ENCODE results near the gene TSPAN11. TPM values are rescaled to one million over a fixed set of nuclear protein-coding genes. Genes with fewer than 3 reads are reported as not detected.

TSPAN11 gene
- total and polyA plus RNA-seq, 2 donors (not counting 1 experiment from before 2014, with no cell fraction given): not detected

DNA sequence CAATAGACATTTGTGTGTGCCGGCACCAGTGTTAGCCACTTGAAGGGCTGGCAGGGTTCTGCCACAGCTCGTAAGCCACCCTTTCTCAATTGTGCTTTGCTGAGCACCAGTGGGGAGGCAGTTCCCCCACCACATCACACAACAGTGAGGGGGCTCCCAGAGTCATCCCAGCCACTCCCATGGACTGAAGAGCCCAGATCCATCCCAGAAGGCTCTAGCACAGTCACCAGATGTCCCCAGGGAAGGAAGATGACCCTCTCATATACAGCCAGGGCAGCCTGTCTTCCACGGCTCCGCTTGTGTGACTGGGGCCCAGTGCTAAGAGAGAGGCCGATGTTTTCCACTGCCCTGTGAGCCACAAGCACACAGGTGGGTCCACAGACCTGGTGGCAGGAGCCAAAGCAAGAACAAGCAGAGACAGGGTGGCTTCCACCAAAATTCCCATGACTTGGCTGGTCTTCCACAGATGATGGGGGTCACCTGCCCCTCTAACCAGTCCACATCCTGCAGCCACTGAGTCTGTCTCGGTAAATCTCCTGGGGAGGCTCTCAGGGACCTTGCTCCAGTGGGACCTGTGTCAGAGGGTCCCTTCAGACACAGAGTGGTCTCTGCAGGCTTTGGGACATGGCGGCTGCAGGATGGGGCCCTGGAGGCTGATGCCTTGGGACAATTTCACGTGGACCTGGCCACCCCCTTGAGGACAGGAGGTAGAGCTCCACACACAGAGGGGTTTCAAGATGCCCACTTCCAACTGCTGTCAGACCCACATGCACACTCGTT, 75.2 kb downstream of the TSPAN11 start:
- H3K4me1 Mint-ChIP-seq: no peaks in the 10 kb centered on the region
- H3K79me2 ChIP-seq (ENCODE audit: control insufficient read depth, insufficient read depth, low read length): no peaks in the 10 kb centered on the region
- no peak overlapping the region for H2AFZ ChIP-seq (ENCODE audit: insufficient read depth, low read depth, low read length, poor library complexity, severe bottlenecking)
- no peak overlapping the region for H3K4me3 Mint-ChIP-seq
- intact Hi-C loops (cut with micrococcal nuclease): no loop called here
- H3K27me3 Mint-ChIP-seq: no peaks in the 10 kb centered on the region
- no peaks in the 10 kb centered on the region for H3K4me1 ChIP-seq (ENCODE audit: control insufficient read depth in 2 of 2, insufficient read depth in 2 of 2, low read length in 2 of 2)
- CTCF ChIA-PET: no interaction called here
- H3K9me3 Mint-ChIP-seq (ENCODE audit: insufficient read depth): no peaks in the 10 kb centered on the region
- DNase-seq: no peak
- POLR2A ChIA-PET: no interaction called here
- H3K27ac ChIP-seq (ENCODE audit: low read length in 2 of 2): no peak overlapping the region
- ATAC-seq (ENCODE audit: low read depth): no peak
- no peak overlapping the region for H3K4me3 ChIP-seq (ENCODE audit: control extremely low read depth in 1 of 5, extremely low read depth in 1 of 5, insufficient read depth in 1 of 5, low read depth in 2 of 5, low read length in 4 of 5)
- no peak overlapping the region for H3K4me2 ChIP-seq (replicated peaks; ENCODE audit: low read depth, low read length, poor library complexity, severe bottlenecking)
- no peaks in the 10 kb centered on the region for H4K20me1 ChIP-seq (ENCODE audit: control insufficient read depth, insufficient read depth, low read length, poor library complexity, severe bottlenecking)
- H3K9me3 ChIP-seq (ENCODE audit: control extremely low read depth in 1 of 3, control insufficient read depth in 2 of 3, insufficient read depth in 1 of 3, low read length in 2 of 3): no peaks in the 10 kb centered on the region
- TF ChIP-seq, protein P1, sequence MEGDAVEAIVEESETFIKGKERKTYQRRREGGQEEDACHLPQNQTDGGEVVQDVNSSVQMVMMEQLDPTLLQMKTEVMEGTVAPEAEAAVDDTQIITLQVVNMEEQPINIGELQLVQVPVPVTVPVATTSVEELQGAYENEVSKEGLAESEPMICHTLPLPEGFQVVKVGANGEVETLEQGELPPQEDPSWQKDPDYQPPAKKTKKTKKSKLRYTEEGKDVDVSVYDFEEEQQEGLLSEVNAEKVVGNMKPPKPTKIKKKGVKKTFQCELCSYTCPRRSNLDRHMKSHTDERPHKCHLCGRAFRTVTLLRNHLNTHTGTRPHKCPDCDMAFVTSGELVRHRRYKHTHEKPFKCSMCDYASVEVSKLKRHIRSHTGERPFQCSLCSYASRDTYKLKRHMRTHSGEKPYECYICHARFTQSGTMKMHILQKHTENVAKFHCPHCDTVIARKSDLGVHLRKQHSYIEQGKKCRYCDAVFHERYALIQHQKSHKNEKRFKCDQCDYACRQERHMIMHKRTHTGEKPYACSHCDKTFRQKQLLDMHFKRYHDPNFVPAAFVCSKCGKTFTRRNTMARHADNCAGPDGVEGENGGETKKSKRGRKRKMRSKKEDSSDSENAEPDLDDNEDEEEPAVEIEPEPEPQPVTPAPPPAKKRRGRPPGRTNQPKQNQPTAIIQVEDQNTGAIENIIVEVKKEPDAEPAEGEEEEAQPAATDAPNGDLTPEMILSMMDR (IDR thresholded peaks at IDR 0.05): no peak
- no peak for TF ChIP-seq EZH2 (IDR thresholded peaks at IDR 0.05; ENCODE audit: borderline replicate concordance, insufficient read depth, low read depth, low read length, poor library complexity, severe bottlenecking)
- 86% methylated on average over 9 of the region's 9 CpGs for WGBS (ENCODE audit: insufficient coverage)
- no peaks in the 10 kb centered on the region for H3K36me3 ChIP-seq (replicated peaks in 1 of 2; ENCODE audit: control extremely low read depth in 1 of 2, control insufficient read depth in 1 of 2, extremely low read depth in 1 of 2, insufficient read depth in 2 of 2, low read length in 1 of 2)
- H3K27me3 ChIP-seq (replicated peaks in 1 of 4; ENCODE audit: control extremely low read depth in 1 of 4, control insufficient read depth in 3 of 4, insufficient read depth in 4 of 4, low read length in 3 of 4): no peaks in the 10 kb centered on the region
- no peak overlapping the region for H3K27ac Mint-ChIP-seq
- H3K9ac ChIP-seq (ENCODE audit: low read length): no peak overlapping the region

DNA sequence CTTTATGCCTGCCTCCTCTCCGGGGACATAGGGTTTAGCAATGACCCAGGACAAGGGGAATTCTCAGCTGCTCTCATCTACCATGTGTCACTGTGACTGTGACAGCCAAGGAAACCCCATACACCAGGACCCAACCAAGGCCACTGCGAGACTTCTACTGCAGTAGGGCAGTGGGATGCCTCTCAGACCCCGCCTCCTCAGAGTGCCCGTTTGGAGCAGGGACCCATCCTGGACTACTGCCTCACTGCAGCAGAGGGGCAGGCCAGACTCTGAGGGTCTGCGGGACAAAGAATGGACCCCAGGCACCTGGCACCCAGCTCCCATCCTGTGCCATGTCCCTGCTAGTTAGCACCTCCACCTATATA, 75.8 kb downstream of the TSPAN11 start:
- Mint-ChIP-seq H3K4me3 (no peak overlapping the region), H3K27me3 (no peaks in the 10 kb centered on the region), H3K4me1 (no peaks in the 10 kb centered on the region), H3K9me3 (ENCODE audit: insufficient read depth) (no peaks in the 10 kb centered on the region), H3K27ac (no peak overlapping the region)
- no peaks in the 10 kb centered on the region for H4K20me1 ChIP-seq (ENCODE audit: control insufficient read depth, insufficient read depth, low read length, poor library complexity, severe bottlenecking)
- H2AFZ ChIP-seq (ENCODE audit: insufficient read depth, low read depth, low read length, poor library complexity, severe bottlenecking): no peak overlapping the region
- H3K4me1 ChIP-seq (ENCODE audit: control insufficient read depth in 2 of 2, insufficient read depth in 2 of 2, low read length in 2 of 2): no peaks in the 10 kb centered on the region
- no peak overlapping the region for H3K4me3 ChIP-seq (ENCODE audit: control extremely low read depth in 1 of 5, extremely low read depth in 1 of 5, insufficient read depth in 1 of 5, low read depth in 2 of 5, low read length in 4 of 5)
- no peak overlapping the region for H3K4me2 ChIP-seq (replicated peaks; ENCODE audit: low read depth, low read length, poor library complexity, severe bottlenecking)
- no peaks in the 10 kb centered on the region for H3K36me3 ChIP-seq (replicated peaks in 1 of 2; ENCODE audit: control extremely low read depth in 1 of 2, control insufficient read depth in 1 of 2, extremely low read depth in 1 of 2, insufficient read depth in 2 of 2, low read length in 1 of 2)
- DNase-seq: no peak
- WGBS (ENCODE audit: insufficient coverage): 90% methylated on average over 5 of the region's 5 CpGs
- POLR2A ChIA-PET: no interaction called here
- TF ChIP-seq, protein P1 (IDR thresholded peaks at IDR 0.05): no peak
- TF ChIP-seq EZH2 (IDR thresholded peaks at IDR 0.05; ENCODE audit: borderline replicate concordance, insufficient read depth, low read depth, low read length, poor library complexity, severe bottlenecking): no peak
- no peak for ATAC-seq (ENCODE audit: low read depth)
- CTCF ChIA-PET: no interaction called here
- H3K9ac ChIP-seq (ENCODE audit: low read length): no peak overlapping the region
- H3K27me3 ChIP-seq (replicated peaks in 1 of 4; ENCODE audit: control extremely low read depth in 1 of 4, control insufficient read depth in 3 of 4, insufficient read depth in 4 of 4, low read length in 3 of 4): no peaks in the 10 kb centered on the region
- H3K79me2 ChIP-seq (ENCODE audit: control insufficient read depth, insufficient read depth, low read length): no peaks in the 10 kb centered on the region
- no peaks in the 10 kb centered on the region for H3K9me3 ChIP-seq (ENCODE audit: control extremely low read depth in 1 of 3, control insufficient read depth in 2 of 3, insufficient read depth in 1 of 3, low read length in 2 of 3)
- intact Hi-C loops (cut with micrococcal nuclease): no loop called here
- no peak overlapping the region for H3K27ac ChIP-seq (ENCODE audit: low read length in 2 of 2)
